Sigmoid colon (tissue), 4 donors: ENCODE data around the gene SEC61B.

Experiments used
- CTCF ChIP-seq, 4 experiments: fragments of 450-650 bp in 3 of 4; fragments of 200-600 bp in 1 of 4; IDR thresholded peaks; one replicate each; pipeline ENCODE4 v1.5.1; 2016 to 2019; ENCODE audit warnings: antibody characterized with exemption in 4 of 4, mild to moderate bottlenecking in 3 of 4, moderate library complexity in 2 of 4
- POLR2A ChIP-seq, 2 donors: fragments of 450-650 bp; IDR thresholded peaks; one replicate each; pipeline ENCODE4 v1.6.1; 2016; ENCODE audit warnings: antibody characterized with exemption in 2 of 2, mild to moderate bottlenecking in 2 of 2, moderate library complexity in 2 of 2
- POLR2AphosphoS5 ChIP-seq, 4 donors: sonication (generic); formaldehyde crosslinking; IDR thresholded peaks; one replicate each; pipeline ENCODE4 v1.6.1; 2017; ENCODE audit warnings: antibody characterized with exemption in 4 of 4

DNA sequence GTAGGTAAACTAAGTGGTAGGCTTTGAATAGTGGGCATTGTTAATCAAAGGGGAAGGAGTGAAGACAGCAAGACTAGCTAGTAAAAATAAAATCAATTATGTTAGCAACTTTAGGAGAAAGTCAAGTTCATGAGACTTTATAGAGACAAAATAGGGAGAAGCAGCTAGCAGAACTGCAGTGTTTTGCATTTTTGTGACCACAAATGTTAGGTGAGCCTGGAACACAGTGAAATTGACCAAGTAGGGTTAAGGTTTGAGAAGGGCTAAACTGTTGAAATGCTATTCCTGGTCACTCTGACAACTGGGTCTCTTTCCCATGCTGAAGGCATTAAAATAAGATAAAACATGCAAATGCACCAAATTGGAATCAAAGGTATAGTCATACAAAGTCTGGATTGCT is 13.0 kb downstream of the SEC61B start:
- TF ChIP-seq POLR2A (IDR thresholded peaks at IDR 0.05) (no peak), CTCF (IDR thresholded peaks at IDR 0.05) (no peak), POLR2AphosphoS5 (IDR thresholded peaks at IDR 0.05) (no peak)
